GM12892 (cell line): ENCODE results near the gene TNNT1.
"Not testable (repeated sequence)": the region's sequence is repeated elsewhere in the genome, so short reads cannot be mapped to it uniquely, and the experiment has no call there.

Source experiments
- DNase-seq: peaks from one replicate; pipeline ENCODE4 v3.0.0; 2011; ENCODE audit not compliant: insufficient read length
- FAIRE-seq: peaks from 2 replicates; lab custom pipeline; 2011; peaks lifted over from hg19 to GRCh38; lab: Jason Lieb, UNC
- POLR2A ChIP-seq: IDR thresholded peaks from 2 replicates; pipeline ENCODE4 v1.6.1; 2011; ENCODE audit warnings: low read depth, low read length, control low read depth
- POLR2AphosphoS5 ChIP-seq: IDR thresholded peaks from 2 replicates; pipeline ENCODE4 v1.6.1; 2011; ENCODE audit warnings: low read depth, low read length, control low read depth
- TAF1 ChIP-seq: IDR thresholded peaks from 2 replicates; pipeline ENCODE4 v1.6.1; 2011; ENCODE audit warnings: low read depth, mild to moderate bottlenecking, control low read depth, low read length, borderline replicate concordance

Gene TNNT1

GRCh38 chr19:55112777-55113569, 36.0 kb downstream of the TNNT1 start:
- TF ChIP-seq POLR2A = no peak
- TF ChIP-seq TAF1 = no peak
- no peak for TF ChIP-seq POLR2AphosphoS5
- DNase-seq (peak; percentile 51), FAIRE-seq (peak; percentile 14)

GRCh38 chr19:55112246-55112776, 36.7 kb downstream of the TNNT1 start:
- TF ChIP-seq POLR2AphosphoS5 = no peak
- no peak for TF ChIP-seq TAF1
- TF ChIP-seq POLR2A = no peak
- FAIRE-seq (no peak), DNase-seq (peak; percentile 11)

- FAIRE-seq (no peak), DNase-seq (no peak)
- TF ChIP-seq TAF1 (no peak), POLR2A (no peak), POLR2AphosphoS5 (no peak)
Observed at GRCh38 chr19:55111238-55111831, 37.7 kb downstream of the TNNT1 start.

GRCh38 chr19:55109527-55110291, 39.3 kb downstream of the TNNT1 start:
- TF ChIP-seq POLR2AphosphoS5 = no peak
- TF ChIP-seq POLR2A = no peak
- no peak for TF ChIP-seq TAF1
- peak; percentile 16 for DNase-seq
- no peak for FAIRE-seq

- FAIRE-seq, DNase-seq: not testable (repeated sequence)
Observed at GRCh38 chr19:55107252-55107651, 41.8 kb downstream of the TNNT1 start.

- TF ChIP-seq POLR2A = no peak
- no peak for TF ChIP-seq TAF1
- TF ChIP-seq POLR2AphosphoS5 = no peak
- DNase-seq = no peak
- no peak for FAIRE-seq
Observed at GRCh38 chr19:55106591-55106990, 42.4 kb downstream of the TNNT1 start.

- TF ChIP-seq TAF1 = no peak
- TF ChIP-seq POLR2A = no peak
- no peak for TF ChIP-seq POLR2AphosphoS5
- FAIRE-seq = no peak
- no peak for DNase-seq
Observed at GRCh38 chr19:55105237-55105636, 43.8 kb downstream of the TNNT1 start.

- FAIRE-seq = no peak
- no peak for DNase-seq
- TF ChIP-seq POLR2A (no peak), POLR2AphosphoS5 (no peak), TAF1 (no peak)
Observed at GRCh38 chr19:55103190-55103589, 45.8 kb downstream of the TNNT1 start.

GRCh38 chr19:55101261-55101660, 47.7 kb downstream of the TNNT1 start:
- no peak for FAIRE-seq
- no peak for TF ChIP-seq POLR2AphosphoS5
- no peak for TF ChIP-seq TAF1
- no peak for TF ChIP-seq POLR2A
- DNase-seq = no peak

GRCh38 chr19:55099557-55100506, 49.2 kb downstream of the TNNT1 start:
- DNase-seq = no peak
- TF ChIP-seq TAF1 = no peak
- no peak for TF ChIP-seq POLR2AphosphoS5
- no peak for TF ChIP-seq POLR2A
- no peak for FAIRE-seq
